CD4-positive, alpha-beta T cell treated with Interleukin-10 for 1 hour (primary cell): ENCODE measurements around the gene GPR158.
"Not testable (repeated sequence)": the region's sequence is repeated elsewhere in the genome, so short reads cannot be mapped to it uniquely, and the experiment has no call there.

Experiments used
- DNase-seq: peaks from one replicate; pipeline ENCODE4 v3.0.0-alpha.2; 2020

Gene GPR158

GRCh38 chr10:25174461-25175230 lies at the start of gene GPR158:
GPR158 (plus strand) TSS chr10:25175001; CDS start chr10:25175421, 420 bp downstream.
- DNase-seq, result peak; percentile 39

GRCh38 chr10:25125201-25125611 lies 49.6 kb upstream of the GPR158 start:
- DNase-seq, result no peak

GRCh38 chr10:25129592-25129991 lies 45.2 kb upstream of the GPR158 start:
- no peak for DNase-seq

- no peak for DNase-seq
Observed at GRCh38 chr10:25130906-25131305, 43.9 kb upstream of the GPR158 start.

GRCh38 chr10:25142116-25142864 lies 32.5 kb upstream of the GPR158 start:
- no peak for DNase-seq

GRCh38 chr10:25157650-25158049 lies 17.2 kb upstream of the GPR158 start:
- no peak for DNase-seq

- no peak for DNase-seq
Observed at GRCh38 chr10:25159591-25159990, 15.2 kb upstream of the GPR158 start.

GRCh38 chr10:25162391-25162790 lies 12.4 kb upstream of the GPR158 start:
- DNase-seq, result no peak

GRCh38 chr10:25163464-25163863 lies 11.3 kb upstream of the GPR158 start:
- not testable (repeated sequence) for DNase-seq

- no peak for DNase-seq
Observed at GRCh38 chr10:25169740-25170139, 5.1 kb upstream of the GPR158 start.

GRCh38 chr10:25170627-25171026 lies 4.2 kb upstream of the GPR158 start:
- no peak for DNase-seq

GRCh38 chr10:25175527-25176420 lies 973 bp downstream of the GPR158 start:
- no peak for DNase-seq

GRCh38 chr10:25176421-25176968 lies 1.7 kb downstream of the GPR158 start:
- DNase-seq, result no peak

GRCh38 chr10:25177093-25177753 lies 2.4 kb downstream of the GPR158 start:
- DNase-seq, result no peak

- no peak for DNase-seq
Observed at GRCh38 chr10:25177754-25178135, 2.9 kb downstream of the GPR158 start.

GRCh38 chr10:25178411-25178810 lies 3.6 kb downstream of the GPR158 start:
- no peak for DNase-seq

- DNase-seq, result no peak
Observed at GRCh38 chr10:25180801-25181200, 6.0 kb downstream of the GPR158 start.

GRCh38 chr10:25182636-25183035 lies 7.8 kb downstream of the GPR158 start:
- DNase-seq, result no peak

- no peak for DNase-seq
Observed at GRCh38 chr10:25191162-25191895, 16.5 kb downstream of the GPR158 start.

GRCh38 chr10:25198151-25198550 lies 23.4 kb downstream of the GPR158 start:
- no peak for DNase-seq

GRCh38 chr10:25206693-25207414 lies 32.1 kb downstream of the GPR158 start:
- no peak for DNase-seq
